GM21717 (cell line): Measurements from ENCODE around the gene MRTFA.
A peak's percentile ranks its signal among the peaks of the same experiment; 100 is the strongest.
"Not testable (repeated sequence)": the region's sequence is repeated elsewhere in the genome, so short reads cannot be mapped to it uniquely, and the experiment has no call there.

ENCODE experiments used
- ATAC-seq: cut with Tn5 transposase; IDR thresholded peaks from one replicate; pipeline ENCODE4 v1.9.1; 2021; ENCODE audit warnings: mild to moderate bottlenecking, moderate library complexity; ENCODE audit not compliant: unreplicated experiment

MRTFA gene

GRCh38 chr22:40403651-40404050 lies 232.9 kb downstream of the MRTFA start:
- ATAC-seq, result no peak

DNA sequence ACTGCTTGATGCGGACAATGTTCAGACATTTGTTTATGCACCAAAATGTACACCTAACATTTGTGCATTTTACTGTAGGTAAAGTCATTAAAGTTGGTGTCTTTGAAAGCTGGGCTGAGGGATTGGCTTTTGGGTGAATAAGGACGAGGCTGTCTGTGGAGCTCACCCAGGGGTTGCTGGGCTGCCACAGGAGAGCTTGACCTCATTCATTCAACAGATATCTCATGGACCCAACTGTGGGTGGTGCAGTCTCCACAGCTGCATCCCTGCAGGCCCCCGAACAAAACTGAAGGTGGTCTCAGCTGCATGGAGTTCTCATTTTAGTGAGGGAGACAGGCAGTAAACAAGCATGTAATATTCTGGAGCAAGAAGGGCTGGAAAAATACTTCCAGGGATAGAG lies 233.4 kb downstream of the MRTFA start:
- no peak for ATAC-seq

DNA sequence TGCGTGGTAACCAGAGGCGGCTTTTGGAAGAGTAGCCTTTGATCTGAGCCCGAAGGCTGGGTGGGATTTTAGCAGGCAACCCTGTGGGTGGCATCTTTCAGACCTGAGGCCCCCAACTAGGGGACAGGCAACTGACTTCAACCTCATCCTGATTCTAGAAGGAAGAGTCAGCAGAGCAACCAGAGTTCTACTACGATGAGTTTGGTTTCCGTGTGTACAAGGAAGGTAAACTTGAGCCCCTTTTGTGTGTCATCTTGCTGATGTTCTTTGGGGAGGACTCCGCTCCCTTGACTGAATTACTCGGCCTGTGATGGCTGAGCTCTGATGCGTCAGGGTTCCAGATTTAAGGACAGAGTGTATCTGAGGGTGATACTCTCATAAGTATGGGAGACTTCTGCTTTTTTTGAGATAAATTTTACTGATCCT lies 234.5 kb downstream of the MRTFA start:
- ATAC-seq, result no peak

DNA sequence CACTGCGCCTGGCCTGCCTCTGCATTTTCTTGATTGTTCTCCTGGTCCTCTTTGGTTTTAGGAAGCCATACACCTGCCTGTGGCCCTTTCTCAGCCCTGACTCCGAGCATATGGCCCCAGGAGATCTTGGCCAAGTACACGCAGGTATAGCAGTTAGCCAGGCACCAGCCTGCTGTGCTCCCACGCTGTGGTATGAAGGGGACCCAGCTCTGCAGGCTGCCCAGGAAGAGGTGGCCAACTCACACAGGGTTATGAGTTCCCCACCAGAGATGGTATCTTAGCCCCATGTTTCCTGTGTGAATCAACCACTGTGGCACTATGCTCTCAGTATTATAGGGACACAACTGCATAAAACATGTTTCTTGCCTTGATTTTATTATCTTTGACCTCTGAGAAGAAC lies 235.0 kb downstream of the MRTFA start:
- ATAC-seq, result no peak

- ATAC-seq, result no peak
Measured at GRCh38 chr22:40400159-40400558, 236.4 kb downstream of the MRTFA start.

DNA sequence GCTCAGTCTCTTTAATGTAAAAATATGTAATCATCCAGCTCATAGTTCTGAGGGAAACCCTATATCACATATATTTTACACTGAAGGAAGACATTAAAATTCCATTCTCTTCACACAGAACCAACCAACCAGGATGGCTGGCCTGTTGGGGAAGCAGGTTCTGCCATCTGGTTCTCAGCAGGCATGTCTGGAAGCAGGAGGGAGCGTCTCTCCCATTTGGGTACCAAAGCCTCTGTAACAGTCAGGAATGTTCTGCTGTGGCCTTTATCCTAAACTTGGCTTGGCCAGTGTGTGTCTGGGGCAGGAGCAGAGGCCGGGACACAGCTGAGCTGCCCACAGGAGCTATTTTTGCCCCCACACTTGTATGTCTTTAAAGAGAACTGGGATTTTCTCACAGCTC lies 236.9 kb downstream of the MRTFA start:
- no peak for ATAC-seq

DNA sequence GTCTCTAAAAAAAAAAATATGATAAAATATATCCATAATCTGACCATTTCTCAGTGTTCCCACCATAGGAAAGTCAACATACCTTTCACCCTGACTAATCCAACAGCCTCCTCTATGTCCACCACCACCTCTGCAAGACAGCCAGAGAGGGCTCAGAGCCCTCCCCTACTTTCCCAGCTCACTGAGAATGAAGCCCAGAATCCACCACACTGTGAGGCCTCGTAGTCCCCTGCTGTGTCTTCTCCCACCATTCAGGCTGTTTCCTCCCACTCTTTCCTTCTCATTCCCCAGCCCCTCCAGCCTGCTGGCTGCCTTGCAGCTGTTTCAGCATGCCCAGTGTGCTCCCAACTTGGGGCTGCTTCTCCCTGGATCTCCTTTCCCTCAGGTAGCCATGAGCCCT lies 239.1 kb downstream of the MRTFA start:
- ATAC-seq, result no peak

DNA sequence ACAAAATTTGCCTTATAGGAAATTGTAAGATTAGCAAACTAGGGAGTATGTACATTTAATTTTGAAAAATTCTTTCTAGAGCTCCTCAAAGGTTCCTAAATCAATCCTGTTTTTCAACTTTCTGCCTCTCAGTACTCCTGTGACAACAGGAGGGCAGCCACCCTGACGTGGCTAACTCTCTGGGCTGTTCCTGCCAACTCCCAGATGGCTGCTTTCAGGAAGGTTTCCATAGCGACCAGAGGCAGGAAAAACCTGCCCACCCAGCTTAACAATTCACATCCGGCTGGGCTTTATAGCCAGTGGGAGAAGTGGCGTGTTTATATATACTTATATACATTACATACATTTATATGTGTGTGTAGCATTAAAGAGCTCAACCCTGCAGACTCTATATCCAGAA lies 239.6 kb downstream of the MRTFA start:
- ATAC-seq, result no peak

GRCh38 chr22:40395607-40396006 lies 240.9 kb downstream of the MRTFA start:
- ATAC-seq, result no peak

DNA sequence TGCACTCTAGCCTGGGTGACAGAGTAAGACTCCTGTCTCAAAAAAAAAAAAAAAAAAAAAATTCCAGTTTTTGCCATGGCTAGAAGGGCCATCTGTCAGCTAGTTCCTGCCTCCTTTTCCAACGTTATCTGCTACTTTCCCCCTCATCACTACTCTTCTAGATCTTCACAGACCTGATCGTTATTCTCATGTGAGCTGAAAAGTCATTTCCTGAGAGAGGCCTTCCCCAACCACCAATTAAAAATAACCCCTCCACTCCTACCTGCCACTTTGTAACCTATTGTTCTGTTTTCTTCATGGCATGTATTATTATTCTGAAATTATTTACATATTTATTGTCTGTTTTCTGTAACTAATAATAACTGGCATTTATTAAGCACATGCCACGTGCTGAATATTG lies 241.9 kb downstream of the MRTFA start:
- no peak for ATAC-seq

DNA sequence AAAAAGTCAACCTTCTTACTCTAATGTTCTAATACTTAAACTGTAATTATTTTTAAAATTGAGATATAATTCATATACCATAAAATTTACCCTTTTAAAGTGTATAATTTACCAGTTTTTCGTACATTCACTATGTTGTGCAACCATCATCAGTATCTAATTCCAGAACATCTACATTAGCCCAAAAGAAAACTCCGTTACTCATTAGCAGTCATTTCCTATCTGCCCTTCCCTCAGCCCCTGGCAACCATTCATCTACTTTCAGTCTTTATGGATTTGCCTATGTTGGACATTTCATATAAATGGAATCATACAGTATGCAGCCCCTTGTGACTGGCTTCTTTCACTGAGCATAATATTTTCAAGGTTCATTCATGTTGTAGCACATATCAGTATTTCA lies 243.9 kb downstream of the MRTFA start:
- ATAC-seq, result no peak

DNA sequence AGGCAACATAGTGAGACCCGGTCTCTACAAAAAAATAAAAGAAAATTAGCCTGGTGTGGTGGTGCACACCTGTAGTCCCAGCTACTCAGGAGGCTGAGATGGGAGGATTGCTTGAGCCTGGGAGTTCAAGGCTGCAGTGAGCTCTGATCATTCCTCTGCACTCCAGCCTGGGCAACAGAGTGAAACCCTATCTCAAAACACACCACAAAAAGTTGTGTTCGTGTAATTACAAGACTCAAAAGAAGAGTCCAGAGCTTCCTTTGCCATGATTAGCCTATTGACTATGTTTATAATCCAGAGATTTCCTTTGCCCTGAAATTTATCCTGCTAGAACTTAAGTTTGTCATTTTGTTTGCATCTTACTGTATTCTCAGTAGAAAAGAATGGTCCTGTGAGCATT lies 245.1 kb downstream of the MRTFA start:
- ATAC-seq, result no peak

GRCh38 chr22:40388231-40388630 lies 248.3 kb downstream of the MRTFA start:
- ATAC-seq, result no peak

DNA sequence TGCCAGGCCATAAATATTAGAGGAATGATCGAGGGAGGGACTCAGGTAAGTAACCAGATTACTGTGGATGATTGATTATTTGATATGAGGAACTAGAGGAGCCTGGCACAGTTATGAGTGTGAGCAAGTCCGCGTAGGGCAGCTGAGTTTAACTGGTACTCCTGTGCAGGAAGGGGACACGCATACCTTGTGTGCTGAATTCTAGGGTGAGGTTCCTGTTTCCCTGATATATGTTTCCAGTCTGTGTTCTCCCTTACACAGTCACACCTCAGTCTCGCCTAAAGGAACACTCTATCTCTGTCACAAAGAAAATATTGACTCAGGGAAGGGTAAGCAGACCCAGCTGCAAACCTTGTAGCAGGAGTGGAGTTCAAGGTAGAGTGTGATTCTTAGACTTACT lies 248.8 kb downstream of the MRTFA start:
- ATAC-seq, result no peak

- peak; percentile 65 for ATAC-seq
Measured at GRCh38 chr22:40385036-40385782, 251.3 kb downstream of the MRTFA start.

DNA sequence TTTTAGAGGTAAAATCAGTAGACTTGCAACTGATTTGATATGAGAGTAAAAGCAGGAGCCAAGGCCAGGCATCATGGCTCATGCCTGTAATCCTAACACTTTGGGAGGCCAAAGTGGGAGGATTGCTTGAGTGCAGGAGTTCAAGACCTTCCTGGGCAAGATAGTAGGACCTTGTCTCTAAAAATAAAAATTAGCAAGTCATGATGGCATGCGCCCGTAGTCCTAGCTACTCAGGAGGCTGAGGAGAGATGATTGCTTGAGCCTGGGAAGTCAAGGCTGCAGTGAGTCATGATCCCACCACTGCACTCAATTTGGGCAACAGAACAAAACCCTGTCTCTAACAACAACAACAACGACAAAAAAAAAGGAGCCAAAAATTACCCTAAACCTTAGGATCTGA lies 252.6 kb downstream of the MRTFA start:
- ATAC-seq, result no peak

DNA sequence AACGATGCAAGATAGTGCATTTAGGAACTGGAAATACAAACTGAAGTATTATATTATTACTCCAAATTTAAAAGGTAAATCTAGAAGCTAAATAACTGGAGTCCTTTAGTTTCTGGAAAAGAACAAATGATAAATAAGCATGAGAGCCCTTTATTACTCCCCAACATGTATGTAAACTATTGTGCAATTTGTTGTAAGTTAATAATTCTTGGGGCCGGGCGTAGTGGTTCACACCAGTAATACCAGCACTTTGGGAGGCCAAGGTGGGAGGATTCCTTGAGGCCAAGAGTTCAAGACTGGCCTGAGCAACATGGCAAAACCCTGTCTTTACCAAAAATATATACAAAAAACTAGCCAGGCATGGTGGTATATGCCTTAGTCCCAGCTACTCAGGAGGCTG lies 255.1 kb downstream of the MRTFA start:
- ATAC-seq, result no peak

DNA sequence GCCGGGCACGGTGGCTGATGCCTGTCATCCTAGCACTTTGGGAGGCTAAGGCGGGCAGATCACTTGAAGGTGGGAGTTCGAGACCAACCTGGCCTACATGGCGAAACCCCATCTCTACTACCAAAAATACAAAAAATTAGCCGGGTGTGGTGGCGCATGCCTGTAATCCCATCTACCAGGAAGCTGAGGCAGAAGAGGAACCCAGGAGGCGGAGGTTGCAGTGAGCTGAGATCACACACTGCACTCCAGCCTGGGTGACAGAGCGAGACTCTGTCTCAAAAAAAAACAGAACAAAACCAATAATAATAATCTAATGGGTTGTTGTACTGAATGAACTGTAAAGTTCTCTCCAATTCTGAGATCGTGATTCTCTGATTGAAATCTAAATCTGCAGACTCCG lies 258.1 kb downstream of the MRTFA start:
- ATAC-seq, result not testable (repeated sequence)

DNA sequence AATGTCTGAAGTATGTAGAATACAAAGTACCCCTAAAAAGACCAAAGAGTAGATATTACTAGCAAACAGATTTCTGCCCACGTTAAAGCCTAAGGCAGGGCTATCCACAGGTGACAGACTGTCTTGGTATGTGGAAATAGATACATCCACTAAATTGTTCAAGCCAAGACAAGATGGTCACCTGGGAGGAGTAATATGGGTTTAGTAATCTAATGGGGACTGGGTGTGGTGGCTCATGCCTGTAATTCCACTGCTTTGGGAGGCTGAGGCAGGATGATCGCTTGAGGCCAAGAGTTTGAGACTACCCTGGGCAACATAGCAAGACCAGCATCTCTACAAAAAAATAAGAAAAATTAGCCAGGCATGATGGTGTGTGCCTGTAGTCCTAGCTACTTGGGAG lies 258.6 kb downstream of the MRTFA start:
- ATAC-seq, result no peak

DNA sequence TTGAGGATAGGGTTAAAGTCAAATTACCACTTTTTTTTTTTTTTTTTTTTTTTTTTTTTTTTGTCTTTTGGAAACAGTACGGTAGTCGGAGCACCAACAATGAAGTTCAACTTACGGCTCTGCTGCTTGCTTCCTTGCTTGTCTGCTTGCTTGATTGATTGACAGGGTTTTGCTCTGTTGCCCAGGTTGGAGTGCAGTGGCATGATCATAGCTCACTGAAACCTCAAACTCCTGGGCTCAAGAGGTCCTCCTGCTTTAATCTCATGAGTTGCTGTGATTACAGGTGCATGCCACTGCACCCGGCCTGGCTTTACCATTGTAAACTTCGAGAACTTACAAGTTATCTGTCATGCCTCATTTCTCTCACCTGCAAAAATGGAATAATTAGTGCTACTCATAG lies 260.4 kb downstream of the MRTFA start:
- ATAC-seq, result no peak

GRCh38 chr22:40374567-40374966 lies 262.0 kb downstream of the MRTFA start:
- no peak for ATAC-seq

DNA sequence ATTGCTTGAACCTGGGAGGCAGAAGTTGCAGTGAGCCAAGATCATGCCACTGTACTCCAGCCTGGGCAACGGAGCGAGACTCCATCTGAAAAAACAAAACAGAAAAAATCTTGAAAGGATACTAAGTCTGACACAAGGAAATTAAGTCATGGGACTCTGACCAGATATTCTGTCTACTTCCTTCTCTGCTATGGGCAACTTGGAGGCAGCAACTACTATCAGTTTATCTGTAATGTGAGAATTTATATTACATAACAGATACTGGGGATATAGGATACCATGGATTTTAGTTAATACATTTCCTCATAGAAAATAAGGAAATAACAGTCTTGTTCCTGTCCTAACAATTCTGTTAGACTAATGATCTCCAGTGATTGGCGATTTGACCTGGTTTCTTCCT lies 267.7 kb downstream of the MRTFA start:
- ATAC-seq, result no peak

GRCh38 chr22:40368016-40368415 lies 268.5 kb downstream of the MRTFA start:
- no peak for ATAC-seq
